GM19240 (cell line): ENCODE data around the gene MAPRE2.

Experiments
- DNase-seq: peaks from one replicate; pipeline ENCODE4 v3.0.0; 2011; ENCODE audit warnings: low spot score; ENCODE audit not compliant: insufficient read length

The MAPRE2 gene

GRCh38 chr18:35179906-35180305, 138.7 kb downstream of the MAPRE2 start:
- DNase-seq, result no peak

GRCh38 chr18:35180455-35180854, 139.2 kb downstream of the MAPRE2 start:
- no peak for DNase-seq

- no peak for DNase-seq
These were observed 140.9 kb downstream of the MAPRE2 start for GRCh38 chr18:35182151-35182550.

- no peak for DNase-seq
These were observed 142.7 kb downstream of the MAPRE2 start for GRCh38 chr18:35183886-35184285.

GRCh38 chr18:35185771-35186170, 144.6 kb downstream of the MAPRE2 start:
- DNase-seq, result no peak

- no peak for DNase-seq
These were observed 145.2 kb downstream of the MAPRE2 start for GRCh38 chr18:35186291-35187034.

GRCh38 chr18:35189510-35189909, 148.3 kb downstream of the MAPRE2 start:
- no peak for DNase-seq

- DNase-seq, result no peak
These were observed 149.9 kb downstream of the MAPRE2 start for GRCh38 chr18:35190948-35191697.

GRCh38 chr18:35191698-35192025, 150.4 kb downstream of the MAPRE2 start:
- no peak for DNase-seq

- no peak for DNase-seq
These were observed 151.2 kb downstream of the MAPRE2 start for GRCh38 chr18:35192415-35192814.
